GM18508 (cell line): ENCODE measurements around the gene ANKRD16.
"Not testable (repeated sequence)": the region's sequence is repeated elsewhere in the genome, so short reads cannot be mapped to it uniquely, and the experiment has no call there.

Experiments
- ATAC-seq: cut with Tn5 transposase; IDR thresholded peaks from one replicate; pipeline ENCODE4 v1.9.1; 2021; ENCODE audit warnings: moderate number of reproducible peaks; ENCODE audit not compliant: insufficient read depth, unreplicated experiment

ANKRD16 gene

DNA sequence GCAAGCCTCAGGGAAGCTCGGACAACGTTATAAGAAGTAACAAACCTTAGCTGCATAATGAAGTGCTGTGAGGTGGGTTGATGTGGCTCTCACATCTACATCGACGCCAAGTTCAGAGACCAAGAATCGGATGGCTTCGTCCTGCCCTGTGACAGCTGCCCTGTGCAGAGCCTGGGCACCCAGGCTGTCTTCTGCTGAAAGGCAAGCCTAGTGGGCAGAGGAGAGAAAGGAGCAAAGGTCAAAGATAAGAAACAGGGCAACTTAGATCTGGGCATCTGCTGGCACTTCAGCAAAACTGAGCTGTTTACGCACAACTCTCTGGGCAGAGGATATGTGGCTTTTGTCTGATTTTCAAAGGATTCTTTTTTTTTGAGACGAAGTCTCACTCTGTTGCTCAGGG is 6.7 kb downstream of the ANKRD16 start:
- ATAC-seq: no peak

DNA sequence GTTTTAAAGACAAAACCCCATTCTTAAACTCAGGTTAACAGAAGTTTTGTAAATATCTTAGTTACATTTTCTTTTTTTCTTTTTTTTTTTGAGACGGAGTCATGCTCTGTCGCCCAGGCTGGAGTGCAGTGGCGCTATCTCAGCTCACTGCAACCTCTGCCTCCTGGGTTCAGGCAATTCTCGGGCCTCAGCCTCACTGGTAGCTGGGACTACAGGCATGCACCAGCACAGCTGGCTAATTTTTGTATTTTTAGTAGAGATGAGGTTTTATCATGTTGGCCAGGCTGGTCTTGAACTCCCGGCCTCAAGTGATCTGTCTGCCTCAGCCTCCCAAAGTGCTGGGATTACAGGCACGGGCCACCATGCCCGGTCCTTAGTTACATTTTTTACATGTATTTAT is 12.7 kb downstream of the ANKRD16 start:
- not testable (repeated sequence) for ATAC-seq

DNA sequence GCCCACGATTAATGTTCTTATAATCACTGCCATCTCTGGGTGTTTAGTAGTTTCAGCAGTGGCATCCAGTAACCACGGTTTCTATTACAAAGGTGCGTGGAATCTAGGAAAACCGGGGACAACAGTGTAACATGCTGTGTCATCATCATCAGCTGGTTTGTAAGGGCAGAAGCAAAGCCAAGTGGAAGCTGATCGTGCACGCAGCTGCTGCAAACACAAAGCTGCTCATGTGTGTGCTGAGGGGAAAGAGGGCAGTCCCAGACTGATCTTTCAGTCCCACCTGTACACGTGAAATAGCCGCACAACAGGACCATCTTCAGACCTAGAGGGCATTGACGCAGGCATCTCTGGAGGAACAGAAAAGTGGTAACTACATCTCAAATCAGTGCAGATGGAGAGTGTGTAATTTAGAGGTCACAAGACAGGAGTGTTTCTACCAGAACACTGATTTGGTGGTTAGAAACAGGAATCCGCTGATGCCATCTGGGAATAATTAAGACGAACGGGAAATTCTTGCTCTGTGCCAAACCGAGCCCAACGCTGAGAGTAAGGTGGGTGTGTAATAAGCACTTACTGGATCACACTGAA is 13.4 kb downstream of the ANKRD16 start:
- no peak for ATAC-seq

DNA sequence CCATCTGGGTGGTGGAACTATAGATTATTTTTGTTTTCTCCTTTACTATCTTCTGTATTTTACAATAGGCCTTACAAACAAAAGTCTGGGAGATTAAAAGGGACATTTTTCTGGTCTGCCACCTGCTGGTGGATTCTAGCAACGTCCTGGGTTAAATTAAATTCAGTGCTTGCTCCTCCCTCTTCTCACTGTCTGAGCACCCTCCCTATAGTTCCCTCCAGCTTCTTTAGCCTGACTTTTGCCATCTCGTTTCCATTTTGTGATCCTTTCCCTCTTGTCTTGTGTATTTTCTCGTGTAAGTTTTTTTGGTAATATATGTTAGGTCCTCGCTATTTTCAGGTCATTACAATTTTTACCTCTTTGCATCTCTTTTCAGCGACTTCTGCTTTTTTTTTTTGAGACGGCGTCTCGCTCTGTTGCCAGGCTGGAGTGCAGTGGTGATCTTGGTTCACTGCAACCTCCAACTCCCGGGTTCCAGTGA is 16.1 kb downstream of the ANKRD16 start:
- peak; percentile 56 for ATAC-seq

DNA sequence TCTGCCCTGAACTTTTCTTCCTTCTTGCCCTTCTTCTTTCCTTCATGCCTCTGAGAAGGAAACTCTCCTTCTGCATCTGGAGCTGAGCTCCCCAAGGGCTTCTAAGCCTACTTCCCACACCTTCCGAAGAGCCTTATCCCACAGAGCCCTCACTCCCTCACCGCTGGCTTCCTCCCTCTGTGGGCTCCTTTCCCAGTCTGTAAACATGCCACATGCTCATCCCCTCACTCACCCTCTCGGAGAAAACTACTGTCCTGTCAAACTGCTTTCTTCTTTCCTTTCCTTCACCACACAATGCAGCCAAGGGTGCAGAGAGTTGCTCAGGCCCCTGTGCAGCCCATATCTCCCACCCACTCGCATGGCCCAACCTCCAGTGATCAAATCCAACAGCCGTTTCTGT is 18.1 kb downstream of the ANKRD16 start:
- ATAC-seq: no peak

DNA sequence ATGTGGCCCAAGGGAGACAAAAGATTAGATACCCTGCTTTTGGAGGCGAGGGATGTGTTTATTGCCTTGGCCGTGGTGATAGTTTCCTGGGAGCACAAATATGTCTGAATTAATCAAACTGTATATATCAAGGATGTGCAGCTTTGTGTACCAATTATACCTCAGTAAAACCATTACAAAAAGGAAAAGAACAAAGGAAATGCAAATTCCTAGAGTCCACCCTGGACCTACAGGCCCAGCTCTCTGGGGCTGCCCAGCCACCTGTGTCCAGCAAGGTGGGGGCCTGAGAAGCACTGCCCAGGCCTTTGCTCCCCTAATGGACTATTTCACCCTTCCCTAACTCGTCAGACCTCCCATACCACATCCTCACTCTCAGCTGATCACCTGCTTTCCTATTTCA is 20.5 kb downstream of the ANKRD16 start:
- no peak for ATAC-seq

DNA sequence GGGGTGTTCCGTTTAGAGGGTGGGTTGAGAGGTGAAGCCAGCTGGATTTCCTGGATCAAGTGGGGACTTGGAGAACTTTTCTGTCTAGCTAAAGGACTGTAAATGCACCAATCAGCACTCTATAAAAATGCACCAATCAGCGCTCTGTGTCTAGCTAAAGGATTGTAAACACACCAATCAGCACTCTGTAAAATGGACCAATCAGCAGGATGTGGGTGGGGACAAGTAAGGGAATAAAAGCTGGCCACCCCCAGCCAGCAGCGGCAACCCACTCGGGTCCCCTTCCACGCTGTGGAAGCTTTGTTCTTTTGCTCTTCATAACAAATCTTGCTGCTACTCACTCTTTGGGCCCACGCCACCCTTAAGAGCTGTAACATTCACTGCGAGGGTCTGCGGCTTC is 21.3 kb downstream of the ANKRD16 start:
- ATAC-seq: not testable (repeated sequence)

DNA sequence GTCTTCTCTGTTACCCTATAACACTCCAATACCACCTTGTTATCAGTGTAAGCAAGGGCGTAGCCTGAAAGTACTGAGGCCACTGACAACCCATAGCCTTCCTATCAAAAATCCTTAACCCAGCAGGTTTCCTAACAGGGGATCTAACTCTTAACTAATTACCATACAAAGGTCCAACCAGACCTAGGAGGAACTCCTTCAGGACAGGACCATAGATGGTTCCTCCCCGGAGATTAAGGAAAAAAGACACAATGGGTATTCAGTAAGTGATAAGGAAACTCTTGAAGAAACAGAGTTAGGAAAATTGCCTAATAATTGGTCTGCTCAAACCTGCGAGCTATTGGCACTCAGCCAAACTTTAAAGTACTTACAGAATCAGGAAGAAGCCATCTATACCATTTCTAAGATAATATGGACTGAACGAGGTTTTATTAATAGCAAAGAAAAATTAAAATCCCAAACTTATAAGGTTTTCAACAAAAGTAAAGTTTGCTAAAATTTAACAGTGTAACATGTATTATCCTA is 22.5 kb downstream of the ANKRD16 start:
- not testable (repeated sequence) for ATAC-seq

DNA sequence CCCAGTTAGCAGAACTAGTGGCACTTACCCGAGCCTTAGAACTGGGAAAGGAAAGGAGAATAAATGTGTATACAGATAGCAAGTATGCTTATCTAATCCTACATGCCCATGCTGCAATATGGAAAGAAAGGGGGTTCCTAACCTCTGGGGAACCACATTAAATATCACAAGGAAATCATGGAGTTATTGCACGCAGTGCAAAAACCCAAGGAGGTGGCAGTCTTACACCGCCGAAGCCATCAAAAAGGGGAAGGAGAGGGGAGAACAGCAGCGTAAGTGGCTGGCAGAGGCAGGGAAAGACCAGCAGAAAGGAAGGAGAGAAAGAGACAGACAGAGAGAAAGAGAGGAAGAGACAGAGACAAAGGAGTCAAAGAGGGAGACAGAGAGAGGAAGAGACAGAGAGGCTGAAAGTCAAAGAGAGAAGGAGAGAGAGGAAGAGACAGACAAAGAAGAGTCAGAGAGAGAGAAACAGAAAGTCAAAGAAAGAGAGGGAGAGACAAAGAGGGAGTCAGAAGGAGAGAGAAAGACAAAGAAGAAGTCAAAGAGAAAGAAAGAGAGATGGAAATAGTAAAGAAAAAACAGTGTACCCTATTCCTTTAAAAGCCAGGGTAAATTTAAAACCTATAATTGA is 23.1 kb downstream of the ANKRD16 start:
- ATAC-seq: not testable (repeated sequence)

DNA sequence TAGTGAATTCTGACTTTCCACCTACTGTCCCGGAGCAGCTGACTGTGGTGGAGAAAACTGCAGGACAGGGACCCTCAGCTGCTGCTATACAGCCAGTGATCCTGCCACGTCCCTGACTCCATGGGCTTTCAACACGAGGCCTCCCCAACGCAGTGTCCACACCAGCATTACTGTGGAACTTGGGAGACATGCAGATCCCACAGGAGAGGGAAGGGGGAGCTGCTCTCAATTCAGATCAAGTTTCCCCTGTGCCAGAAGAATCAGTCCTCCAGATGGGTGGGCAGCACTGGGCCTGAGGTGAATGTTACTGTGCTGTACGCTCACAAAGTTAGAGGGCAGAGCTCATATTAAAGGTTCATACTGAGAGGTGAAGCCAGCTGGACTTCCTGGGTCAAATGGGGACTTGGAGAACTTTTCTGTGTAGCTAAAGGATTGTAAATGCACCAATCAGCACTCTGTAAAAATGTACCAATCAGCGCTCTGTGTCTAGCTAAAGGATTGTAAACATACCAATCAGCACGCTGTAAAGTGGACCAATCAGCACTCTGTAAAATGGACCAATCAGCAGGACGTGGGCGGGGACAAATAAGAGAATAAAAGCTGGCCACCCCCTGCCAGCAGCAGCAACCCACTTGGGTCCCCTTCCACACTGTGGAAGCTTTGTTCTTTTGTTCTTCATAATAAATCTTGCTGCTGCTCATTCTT is 26.6 kb downstream of the ANKRD16 start:
- ATAC-seq: not testable (repeated sequence)

DNA sequence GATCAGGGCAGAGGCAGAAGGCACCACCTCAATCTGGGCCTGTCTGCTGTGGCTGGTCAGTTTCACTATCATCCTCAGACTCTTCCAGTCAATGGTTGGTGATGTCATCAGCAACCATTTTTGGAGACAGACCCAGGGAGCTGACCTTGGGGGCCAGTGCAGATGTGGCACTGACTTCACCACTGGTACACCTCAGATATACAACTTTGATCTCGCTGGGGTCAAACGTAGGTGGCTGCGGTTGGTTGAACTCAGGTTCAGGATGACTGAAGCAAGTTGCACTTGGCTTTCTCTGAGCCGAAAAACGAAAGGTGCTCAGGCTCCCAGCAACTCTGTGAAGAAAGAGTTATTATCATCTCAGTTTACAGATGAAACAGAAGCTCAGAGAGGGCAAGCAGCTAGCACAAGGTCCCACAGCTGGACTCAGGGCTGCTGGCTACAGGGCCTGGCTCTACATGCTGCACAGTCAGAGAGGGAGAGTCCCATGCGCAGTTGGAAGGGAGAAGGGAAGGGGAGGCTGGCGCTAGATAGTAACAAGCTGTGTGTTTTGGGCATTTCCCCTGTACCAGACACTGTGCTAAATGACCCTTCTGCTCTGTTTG is 27.2 kb downstream of the ANKRD16 start:
- peak; percentile 97 for ATAC-seq

DNA sequence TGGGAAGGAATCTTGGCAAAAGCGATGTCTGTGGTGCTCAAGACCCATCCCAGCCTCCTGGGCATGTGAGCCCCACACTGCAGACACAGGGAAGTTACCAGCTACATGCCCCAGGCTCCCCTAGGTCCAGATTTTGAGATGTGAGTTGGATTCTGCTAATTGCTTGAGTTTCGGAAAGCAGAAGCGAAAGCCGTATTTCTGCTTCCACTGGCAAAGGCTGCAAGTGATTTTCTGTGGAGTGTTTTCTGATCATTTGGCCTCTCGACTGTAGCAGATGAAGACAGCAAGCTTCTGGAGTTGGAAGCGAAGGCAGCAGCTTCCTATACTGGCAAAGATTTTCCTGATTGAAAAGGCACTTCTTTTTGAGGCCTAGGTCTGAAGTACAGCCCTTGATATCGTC is 29.6 kb downstream of the ANKRD16 start:
- no peak for ATAC-seq

DNA sequence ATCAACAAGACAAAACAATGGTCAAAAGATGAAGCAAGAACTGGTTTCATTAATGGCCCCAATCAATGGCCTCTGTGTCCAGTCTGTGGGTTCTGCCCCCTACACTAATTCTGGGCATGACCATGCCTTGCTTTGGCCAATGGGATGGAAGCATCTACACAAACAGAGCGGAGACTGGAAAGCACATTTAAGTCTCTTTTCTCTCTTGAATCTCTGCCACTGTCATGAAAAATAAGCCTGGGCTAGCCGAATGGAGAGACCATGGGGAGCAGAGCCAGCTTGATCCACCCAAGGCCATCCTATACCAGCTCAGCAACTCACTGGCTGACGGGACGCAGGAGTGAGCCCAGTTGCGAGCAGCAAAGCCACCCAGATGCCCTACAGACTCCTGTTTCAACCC is 30.9 kb downstream of the ANKRD16 start:
- ATAC-seq: no peak

DNA sequence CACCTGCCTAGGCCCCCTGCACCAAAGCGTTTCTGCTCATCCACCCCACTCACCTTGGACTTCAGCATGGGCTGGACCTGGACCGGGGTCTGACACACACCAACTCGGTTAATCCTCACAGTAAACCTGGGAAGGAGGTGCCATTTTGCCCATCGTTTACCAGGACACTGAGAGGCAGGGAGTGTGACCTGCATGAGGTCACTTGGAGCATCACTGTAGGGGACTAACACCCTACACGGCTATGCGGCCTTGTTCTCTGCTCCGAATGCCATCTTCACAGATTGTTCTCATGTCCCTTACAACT is 33.0 kb downstream of the ANKRD16 start:
- no peak for ATAC-seq

DNA sequence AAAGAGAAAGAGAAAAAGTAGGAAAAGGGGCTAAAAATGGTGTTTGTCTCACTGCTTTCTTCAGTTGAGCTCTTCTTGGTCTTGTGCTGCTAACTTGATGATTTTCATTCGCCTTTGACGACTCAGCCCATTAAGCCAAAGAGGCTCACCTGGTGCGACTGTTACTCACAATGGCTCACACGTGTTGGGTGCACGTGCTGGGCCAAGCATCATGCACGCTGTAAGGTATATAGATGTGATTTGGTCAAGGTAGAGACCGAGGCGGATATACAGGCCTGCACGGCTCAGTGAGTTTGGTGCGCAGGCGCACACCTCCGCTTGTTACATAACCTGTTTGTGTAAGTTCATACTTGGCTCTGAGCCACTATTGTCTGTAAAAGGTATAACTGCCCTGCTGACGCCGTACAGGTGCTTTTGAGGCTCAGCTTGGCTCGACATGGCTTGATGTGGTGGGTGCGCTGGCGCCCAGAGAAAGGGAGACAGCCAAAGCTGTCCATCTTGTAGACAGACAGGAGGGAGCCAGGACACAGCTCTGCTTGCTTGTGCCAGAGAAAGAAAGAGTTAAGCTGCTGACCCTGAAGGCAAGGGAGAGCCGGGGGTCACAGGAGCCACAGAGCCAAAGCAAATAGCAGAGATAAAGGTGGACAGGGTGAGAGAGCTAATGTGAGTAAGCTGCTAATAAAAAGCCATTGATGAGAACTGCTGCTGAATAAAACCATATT is 33.6 kb downstream of the ANKRD16 start:
- ATAC-seq: no peak

DNA sequence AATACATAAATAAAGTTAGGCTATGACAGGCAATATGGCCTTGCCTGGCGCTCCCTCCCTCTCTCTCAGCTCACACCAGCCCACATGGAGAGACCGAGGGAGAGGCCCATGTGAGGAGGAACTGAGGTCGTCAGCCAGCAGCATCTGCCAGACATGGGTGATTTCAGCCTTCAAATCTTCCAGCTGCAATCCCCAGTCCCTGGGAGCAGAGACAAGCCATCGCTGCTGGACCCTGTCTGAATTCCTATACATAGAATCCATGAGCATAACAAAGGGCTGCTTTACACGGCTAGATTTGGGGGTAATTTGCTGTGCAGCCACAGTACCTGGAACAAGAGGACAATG is 35.6 kb downstream of the ANKRD16 start:
- no peak for ATAC-seq

DNA sequence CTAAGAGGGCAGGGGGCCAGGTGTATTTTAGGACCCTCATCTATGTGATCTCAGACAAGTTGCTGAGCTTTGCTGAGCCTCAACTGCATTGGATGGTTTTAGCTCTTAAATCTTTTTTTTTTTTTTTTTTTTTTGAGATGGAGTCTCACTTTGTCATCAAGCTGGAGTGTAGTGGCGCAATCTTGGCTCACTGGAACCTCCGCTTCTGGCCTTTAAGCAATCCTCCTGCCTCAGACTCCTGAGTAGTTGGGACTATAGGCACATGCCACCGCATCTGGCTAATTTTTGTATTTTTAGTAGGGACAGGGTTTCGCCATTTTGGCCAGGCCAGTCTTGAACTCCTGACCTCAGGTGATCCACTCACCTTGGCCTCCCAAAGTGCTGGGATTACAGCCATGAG is 43.0 kb downstream of the ANKRD16 start:
- ATAC-seq: not testable (repeated sequence)

DNA sequence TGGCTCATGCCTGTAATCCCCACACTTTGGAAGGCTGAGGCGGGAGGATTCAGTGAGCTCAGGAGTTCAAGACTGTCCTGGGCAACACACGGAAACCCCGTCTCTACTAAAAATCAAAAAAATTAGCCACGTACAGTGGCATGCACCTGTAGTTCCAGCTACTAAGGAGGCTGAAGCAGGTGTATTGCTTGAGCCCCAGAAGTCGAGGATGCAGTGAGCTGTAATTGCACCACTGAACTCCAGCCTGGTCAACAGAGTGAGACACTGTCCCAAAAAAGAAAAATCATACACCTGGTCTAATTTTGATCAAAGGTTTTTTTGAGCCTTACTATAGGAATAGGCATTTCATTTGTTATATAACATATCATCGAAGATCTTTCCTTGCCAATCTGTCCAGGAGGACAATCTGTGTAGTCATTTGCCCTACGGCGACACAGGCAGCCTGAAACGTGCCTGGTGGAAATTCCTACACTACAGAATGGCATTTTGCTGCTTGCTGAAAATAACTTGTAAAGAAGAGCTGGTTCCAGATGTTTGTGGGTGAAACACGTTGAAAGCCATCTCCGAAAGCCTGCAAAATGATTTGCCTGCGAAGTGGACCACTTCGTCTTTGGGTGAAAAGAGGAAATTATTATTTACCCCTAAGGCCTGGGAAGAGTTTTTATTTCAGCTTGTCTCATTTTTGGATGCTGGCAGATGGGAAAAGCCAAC is 45.2 kb downstream of the ANKRD16 start:
- ATAC-seq: no peak

DNA sequence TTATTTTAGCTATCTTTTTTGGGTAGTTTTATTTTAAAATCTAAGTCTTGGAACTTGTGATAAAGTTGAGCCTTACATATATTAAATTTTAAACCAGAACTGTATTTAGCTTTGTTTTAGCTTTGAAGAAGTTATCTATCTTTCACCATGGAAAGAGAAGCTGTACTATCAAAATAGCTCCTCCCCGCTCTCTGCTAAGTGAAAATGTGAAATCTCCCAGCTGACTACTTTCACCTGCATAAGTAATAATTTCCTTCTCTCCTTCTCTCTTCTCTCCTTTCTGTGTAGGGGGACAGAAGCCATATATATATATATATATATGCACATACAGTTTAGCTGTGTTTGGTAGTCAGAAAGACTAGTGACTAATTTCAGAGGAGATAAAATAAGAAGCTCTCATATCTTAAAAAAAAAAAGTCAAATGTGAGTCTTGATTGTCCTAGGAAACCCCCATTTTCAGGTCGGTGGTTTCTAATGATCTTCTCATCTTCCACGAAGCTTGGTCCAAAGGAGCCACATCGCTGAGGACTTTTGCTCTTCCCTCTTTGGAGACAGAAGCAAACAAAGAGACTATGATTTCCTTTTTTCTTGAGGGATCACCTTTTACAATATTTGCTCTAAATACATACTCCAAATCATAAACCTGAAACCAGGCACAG is 45.9 kb downstream of the ANKRD16 start:
- ATAC-seq: no peak

DNA sequence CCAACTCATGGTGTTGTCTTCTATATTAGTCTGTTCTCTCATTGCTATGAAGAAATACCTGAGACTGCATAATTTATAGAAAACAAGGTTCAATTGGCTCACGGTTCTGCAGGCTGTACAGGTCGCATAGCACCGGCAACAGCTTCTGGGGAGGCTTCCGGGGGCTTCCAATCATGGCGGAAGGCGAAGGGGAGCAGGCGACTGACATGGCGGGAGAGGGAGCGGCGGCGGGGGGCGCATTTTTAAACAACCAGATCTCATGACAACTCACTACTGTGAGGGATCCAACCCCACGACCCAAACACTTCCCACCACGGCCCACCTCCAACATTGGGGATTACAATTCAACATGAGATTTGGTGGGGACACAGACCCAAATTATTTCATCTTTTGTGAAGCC is 47.7 kb downstream of the ANKRD16 start:
- no peak for ATAC-seq
